ENCODE data around the gene DNAJC5. TPM values are rescaled to one million over a fixed set of nuclear protein-coding genes. Genes with fewer than 3 reads are reported as not detected.
"Not testable (repeated sequence)": the region's sequence is repeated elsewhere in the genome, so short reads cannot be mapped to it uniquely, and the experiment has no call there.

The DNAJC5 gene
- total RNA-seq, 4 donors from 2014 or later: 38.4 to 87.4 (median 75.1) TPM

DNA sequence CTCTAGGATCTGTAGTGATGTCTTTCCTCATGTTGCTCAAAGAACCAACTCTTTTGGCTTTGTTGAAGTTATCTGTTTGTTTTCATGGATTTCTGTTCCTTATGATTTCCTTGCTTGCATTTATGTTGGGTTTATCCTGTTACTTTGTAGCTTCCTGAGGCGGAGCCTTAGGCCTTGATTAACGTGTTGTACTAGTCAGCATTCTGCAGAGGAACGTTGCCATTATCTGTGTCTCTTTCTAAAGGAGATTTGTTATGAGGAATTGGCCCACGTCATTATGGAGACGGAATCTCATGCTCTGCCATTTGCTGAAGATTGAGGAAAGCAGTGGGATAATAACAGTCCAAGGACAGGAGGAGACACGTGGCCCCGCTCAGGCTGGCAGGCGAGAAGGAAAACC, 31.4 kb downstream of the DNAJC5 start:
- H3K4me1 ChIP-seq: peaks cover 0 to 10% of the 10 kb centered on the region in 2 donors
- no peak overlapping the region for H3K4me3 ChIP-seq (replicated peaks in 1 of 3)
- peaks cover 31 to 33% of the 10 kb centered on the region in 2 donors for H3K36me3 ChIP-seq
- 87% methylated on average over 8 of the region's 8 CpGs for WGBS, 2 donors
- TF ChIP-seq POLR2A (IDR thresholded peaks at IDR 0.05): no peak
- TF ChIP-seq, protein P1, sequence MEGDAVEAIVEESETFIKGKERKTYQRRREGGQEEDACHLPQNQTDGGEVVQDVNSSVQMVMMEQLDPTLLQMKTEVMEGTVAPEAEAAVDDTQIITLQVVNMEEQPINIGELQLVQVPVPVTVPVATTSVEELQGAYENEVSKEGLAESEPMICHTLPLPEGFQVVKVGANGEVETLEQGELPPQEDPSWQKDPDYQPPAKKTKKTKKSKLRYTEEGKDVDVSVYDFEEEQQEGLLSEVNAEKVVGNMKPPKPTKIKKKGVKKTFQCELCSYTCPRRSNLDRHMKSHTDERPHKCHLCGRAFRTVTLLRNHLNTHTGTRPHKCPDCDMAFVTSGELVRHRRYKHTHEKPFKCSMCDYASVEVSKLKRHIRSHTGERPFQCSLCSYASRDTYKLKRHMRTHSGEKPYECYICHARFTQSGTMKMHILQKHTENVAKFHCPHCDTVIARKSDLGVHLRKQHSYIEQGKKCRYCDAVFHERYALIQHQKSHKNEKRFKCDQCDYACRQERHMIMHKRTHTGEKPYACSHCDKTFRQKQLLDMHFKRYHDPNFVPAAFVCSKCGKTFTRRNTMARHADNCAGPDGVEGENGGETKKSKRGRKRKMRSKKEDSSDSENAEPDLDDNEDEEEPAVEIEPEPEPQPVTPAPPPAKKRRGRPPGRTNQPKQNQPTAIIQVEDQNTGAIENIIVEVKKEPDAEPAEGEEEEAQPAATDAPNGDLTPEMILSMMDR (IDR thresholded peaks at IDR 0.05): no peak
- H3K27ac ChIP-seq: no peak overlapping the region
- no peak for DNase-seq
- H3K9me3 ChIP-seq: no peaks in the 10 kb centered on the region
- H3K27me3 ChIP-seq: no peaks in the 10 kb centered on the region
- intact Hi-C loops (cut with DNase I): no loop called here

DNA sequence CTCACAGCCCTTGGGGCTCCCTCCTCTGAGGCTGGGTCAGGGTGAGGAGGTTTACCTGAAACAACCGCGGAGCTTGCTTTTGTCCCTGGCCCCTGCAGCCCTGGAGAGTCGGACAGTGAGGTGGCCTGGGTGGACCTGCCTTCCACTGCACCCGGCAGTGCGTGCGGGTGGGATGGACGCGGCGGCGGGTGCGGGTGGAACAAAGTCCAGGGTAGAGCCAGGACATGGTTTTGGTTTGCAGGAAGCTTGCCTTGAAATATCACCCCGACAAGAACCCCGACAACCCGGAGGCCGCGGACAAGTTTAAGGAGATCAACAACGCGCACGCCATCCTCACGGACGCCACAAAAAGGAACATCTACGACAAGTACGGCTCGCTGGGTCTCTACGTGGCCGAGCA, 34.1 kb downstream of the DNAJC5 start:
- no peak overlapping the region for H3K27ac ChIP-seq
- intact Hi-C loops (cut with DNase I): no loop called here
- H3K27me3 ChIP-seq: no peaks in the 10 kb centered on the region
- H3K36me3 ChIP-seq: peaks cover 46 to 48% of the 10 kb centered on the region in 2 donors
- 95 to 97% methylated on average over 24 to 26 of the region's 26 CpGs for WGBS, 2 donors
- H3K4me3 ChIP-seq (replicated peaks in 1 of 3): no peak overlapping the region
- no peaks in the 10 kb centered on the region for H3K9me3 ChIP-seq
- no peak for DNase-seq
- TF ChIP-seq, protein P1 (IDR thresholded peaks at IDR 0.05): no peak
- TF ChIP-seq POLR2A (IDR thresholded peaks at IDR 0.05): no peak
- peaks cover 0 to 2% of the 10 kb centered on the region in 2 donors for H3K4me1 ChIP-seq

DNA sequence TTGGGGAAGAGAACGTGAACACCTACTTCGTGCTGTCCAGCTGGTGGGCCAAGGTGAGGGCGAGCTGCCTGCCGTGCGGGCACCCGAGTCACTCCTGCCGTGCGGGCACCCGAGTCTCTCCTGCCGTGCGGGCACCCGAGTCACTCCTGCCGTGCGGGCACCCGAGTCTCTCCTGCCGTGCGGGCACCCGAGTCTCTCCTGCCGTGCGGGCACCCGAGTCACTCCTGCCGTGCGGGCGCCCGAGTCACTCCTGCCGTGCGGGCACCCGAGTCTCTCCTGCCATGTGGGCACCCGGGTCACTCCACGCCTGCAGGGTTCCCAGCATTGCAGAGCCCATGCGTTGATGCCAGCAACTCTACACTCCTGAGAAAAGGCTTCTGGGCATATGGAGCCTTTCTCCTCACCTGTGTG, 34.6 kb downstream of the DNAJC5 start:
- H3K9me3 ChIP-seq; H3K27me3 ChIP-seq; H3K4me1 ChIP-seq; intact Hi-C loops (cut with DNase I); DNase-seq; H3K27ac ChIP-seq; H3K4me3 ChIP-seq (replicated peaks in 1 of 3): not testable (repeated sequence)
- H3K36me3 ChIP-seq: peaks cover 46 to 50% of the 10 kb centered on the region in 2 donors
- WGBS, 2 donors: 87 to 95% methylated on average over 8 to 29 of the region's 31 CpGs

DNA sequence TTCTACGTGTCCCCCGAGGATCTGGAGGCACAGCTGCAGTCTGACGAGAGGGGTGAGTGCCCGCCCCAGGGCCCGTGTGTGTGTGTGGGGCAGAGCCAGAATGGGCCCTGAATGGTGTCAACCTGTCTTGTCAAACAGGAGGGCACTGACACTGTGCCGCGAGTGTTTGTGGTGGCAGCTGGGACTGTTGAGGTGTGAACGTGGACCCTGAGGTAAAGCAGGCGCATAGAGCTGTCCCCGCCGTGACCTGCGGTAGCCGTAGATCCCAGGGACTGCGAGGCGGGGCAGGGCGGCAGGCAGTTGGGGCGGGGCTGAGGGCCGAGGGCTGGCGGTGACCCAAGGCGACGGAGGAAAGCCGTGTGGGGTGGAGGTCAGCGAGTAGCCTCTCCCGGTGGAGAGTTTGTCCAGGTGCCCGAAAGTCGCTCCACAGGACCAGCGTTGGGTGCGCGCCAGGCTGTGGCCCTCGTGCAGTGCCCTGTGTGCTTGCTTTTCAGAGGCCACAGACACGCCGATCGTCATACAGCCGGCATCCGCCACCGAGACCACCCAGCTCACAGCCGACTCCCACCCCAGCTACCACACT, 36.1 kb downstream of the DNAJC5 start:
- intact Hi-C loops (cut with DNase I): no loop called here
- no peak for DNase-seq

DNA sequence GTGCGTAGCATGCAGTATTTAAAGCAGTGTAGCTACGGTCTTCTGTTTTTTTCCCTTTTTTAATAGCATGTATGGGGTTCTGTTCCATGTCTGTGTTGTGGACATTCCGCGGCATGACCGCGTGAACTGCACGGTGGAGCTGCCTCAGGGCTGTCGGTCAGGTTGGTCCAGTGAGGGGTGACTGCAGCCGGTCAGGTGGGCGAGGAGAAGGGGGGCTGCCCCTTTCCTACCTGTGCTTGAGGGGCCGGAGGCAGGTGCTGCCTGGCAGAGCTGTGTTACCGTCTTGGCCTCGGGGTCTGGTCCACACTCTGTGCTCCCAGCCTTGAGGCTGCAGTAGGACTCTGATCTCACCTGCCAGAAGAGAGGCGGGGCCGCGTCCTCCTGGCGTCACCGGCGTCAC, 36.8 kb downstream of the DNAJC5 start:
- intact Hi-C loops (cut with DNase I): no loop called here
- DNase-seq: no peak
- Histone ChIP-seq H3K4me1 (no peaks in the 10 kb centered on the region), H3K27ac (no peak overlapping the region), H3K9me3 (no peaks in the 10 kb centered on the region), H3K27me3 (no peaks in the 10 kb centered on the region), H3K36me3 (peaks cover 53 to 62% of the 10 kb centered on the region in 2 donors), H3K4me3 (replicated peaks in 1 of 3) (no peak overlapping the region)
- TF ChIP-seq, protein P1 (IDR thresholded peaks at IDR 0.05): no peak
- TF ChIP-seq POLR2A (IDR thresholded peaks at IDR 0.05): no peak
- WGBS, 2 donors: 94 to 96% methylated on average over 12 to 19 of the region's 19 CpGs

More for the DNA sequence above, 36.1 kb downstream of the DNAJC5 start:
- peaks cover 53 to 62% of the 10 kb centered on the region in 2 donors for H3K36me3 ChIP-seq
- no peaks in the 10 kb centered on the region for H3K9me3 ChIP-seq
- H3K4me1 ChIP-seq: no peaks in the 10 kb centered on the region
- no peaks in the 10 kb centered on the region for H3K27me3 ChIP-seq
- H3K27ac ChIP-seq: no peak overlapping the region
- H3K4me3 ChIP-seq (replicated peaks in 1 of 3): no peak overlapping the region
- TF ChIP-seq POLR2A (IDR thresholded peaks at IDR 0.05): no peak
- TF ChIP-seq, protein P1 (IDR thresholded peaks at IDR 0.05): no peak
- WGBS, 2 donors: 92 to 93% methylated on average over 28 to 34 of the region's 37 CpGs

Data from thyroid gland (tissue), 4 donors.